ENCODE measurements around the gene BBLN.

The BBLN gene

GRCh38 chr9:128127568-128127989 lies 32.5 kb upstream of the BBLN start, which contains the start of gene PTGES2:
Gene PTGES2 (minus strand): TSS chr9:128127729. CDS start chr9:128127717, 12 bp downstream.
- Histone ChIP-seq H4K20me1 (ENCODE audit: insufficient read depth, low read length) (no peaks in the 10 kb centered on the region), H3K9me2 (replicated peaks; ENCODE audit: insufficient read depth, low read length) (no peaks in the 10 kb centered on the region), H3K9ac (ENCODE audit: low read length) (peak within 1 kb of the TSS; percentile 99), H3K27me3 (replicated peaks; ENCODE audit: insufficient read depth, low read length) (peaks cover 14% of the 10 kb centered on the region), H3K9me3 (replicated peaks; ENCODE audit: insufficient read depth, low read length) (no peaks in the 10 kb centered on the region), H3F3A (ENCODE audit: insufficient read depth, low read length) (0 out of 2 replicates have a peak, but pooled peaks cover 6% of the 10 kb centered on the region), H2AFZ (ENCODE audit: low read length) (peak within 1 kb of the TSS; percentile 97), H3K36me3 (replicated peaks; ENCODE audit: insufficient read depth, low read length) (no peaks in the 10 kb centered on the region), H3K79me2 (ENCODE audit: low read length) (peaks cover 33% of the 10 kb centered on the region), H3K4me1 (ENCODE audit: low read length) (peaks cover 7% of the 10 kb centered on the region), H3K4me2 (ENCODE audit: low read depth, low read length) (peak within 1 kb of the TSS; percentile 89), H3K27ac (ENCODE audit: low read length) (peak within 1 kb of the TSS; percentile 87), H3K4me3 (ENCODE audit: low read length) (peak within 1 kb of the TSS; percentile 71)
- peak; percentile 89 for DNase-seq
- TF ChIP-seq CTCF (IDR thresholded peaks at IDR 0.05; ENCODE audit: low read length) (no peak), EZH2 (optimal IDR thresholded peaks at IDR 0.05; ENCODE audit: low read depth, low read length) (no peak), EZH2phosphoT487 (IDR thresholded peaks at IDR 0.05; ENCODE audit: low read length) (no peak)

GRCh38 chr9:128127990-128128835 lies 31.9 kb upstream of the BBLN start:
- H2AFZ ChIP-seq (ENCODE audit: low read length) = peak overlapping the region; percentile 97
- peaks cover 33% of the 10 kb centered on the region for H3K79me2 ChIP-seq (ENCODE audit: low read length)
- peak overlapping the region; percentile 99 for H3K9ac ChIP-seq (ENCODE audit: low read length)
- peak overlapping the region; percentile 71 for H3K4me3 ChIP-seq (ENCODE audit: low read length)
- TF ChIP-seq CTCF (IDR thresholded peaks at IDR 0.05; ENCODE audit: low read length) (no peak), EZH2phosphoT487 (IDR thresholded peaks at IDR 0.05; ENCODE audit: low read length) (no peak), EZH2 (optimal IDR thresholded peaks at IDR 0.05; ENCODE audit: low read depth, low read length) (no peak)
- no peaks in the 10 kb centered on the region for H3K36me3 ChIP-seq (replicated peaks; ENCODE audit: insufficient read depth, low read length)
- no peaks in the 10 kb centered on the region for H3K9me2 ChIP-seq (replicated peaks; ENCODE audit: insufficient read depth, low read length)
- peak overlapping the region; percentile 87 for H3K27ac ChIP-seq (ENCODE audit: low read length)
- H3K4me1 ChIP-seq (ENCODE audit: low read length) = peaks cover 7% of the 10 kb centered on the region
- no peaks in the 10 kb centered on the region for H3K9me3 ChIP-seq (replicated peaks; ENCODE audit: insufficient read depth, low read length)
- H3F3A ChIP-seq (ENCODE audit: insufficient read depth, low read length) = 0 out of 2 replicates have a peak, but pooled peaks cover 6% of the 10 kb centered on the region
- peak; percentile 92 for DNase-seq
- peaks cover 20% of the 10 kb centered on the region for H3K27me3 ChIP-seq (replicated peaks; ENCODE audit: insufficient read depth, low read length)
- no peaks in the 10 kb centered on the region for H4K20me1 ChIP-seq (ENCODE audit: insufficient read depth, low read length)
- H3K4me2 ChIP-seq (ENCODE audit: low read depth, low read length) = peak overlapping the region; percentile 89

GRCh38 chr9:128128836-128129590 lies 31.1 kb upstream of the BBLN start:
- no peaks in the 10 kb centered on the region for H3K9me2 ChIP-seq (replicated peaks; ENCODE audit: insufficient read depth, low read length)
- H3K27me3 ChIP-seq (replicated peaks; ENCODE audit: insufficient read depth, low read length) = peaks cover 28% of the 10 kb centered on the region
- H3K27ac ChIP-seq (ENCODE audit: low read length) = no peak overlapping the region
- TF ChIP-seq CTCF (IDR thresholded peaks at IDR 0.05; ENCODE audit: low read length) = no peak
- no peak for TF ChIP-seq EZH2phosphoT487 (IDR thresholded peaks at IDR 0.05; ENCODE audit: low read length)
- no peak for TF ChIP-seq EZH2 (optimal IDR thresholded peaks at IDR 0.05; ENCODE audit: low read depth, low read length)
- 0 out of 2 replicates have a peak, but pooled peaks cover 6% of the 10 kb centered on the region for H3F3A ChIP-seq (ENCODE audit: insufficient read depth, low read length)
- peak overlapping the region; percentile 89 for H3K4me2 ChIP-seq (ENCODE audit: low read depth, low read length)
- DNase-seq = peak; percentile 21
- no peaks in the 10 kb centered on the region for H3K9me3 ChIP-seq (replicated peaks; ENCODE audit: insufficient read depth, low read length)
- H3K9ac ChIP-seq (ENCODE audit: low read length) = peak overlapping the region; percentile 99; the same call in 1 of the 2 replicates
- H3K4me3 ChIP-seq (ENCODE audit: low read length) = peak overlapping the region; percentile 71
- H3K36me3 ChIP-seq (replicated peaks; ENCODE audit: insufficient read depth, low read length) = no peaks in the 10 kb centered on the region
- peaks cover 7% of the 10 kb centered on the region for H3K4me1 ChIP-seq (ENCODE audit: low read length)
- peaks cover 33% of the 10 kb centered on the region for H3K79me2 ChIP-seq (ENCODE audit: low read length)
- peak overlapping the region; percentile 97 for H2AFZ ChIP-seq (ENCODE audit: low read length)
- no peaks in the 10 kb centered on the region for H4K20me1 ChIP-seq (ENCODE audit: insufficient read depth, low read length)

All from MM.1S (cell line).